Common myeloid progenitor, CD34-positive (primary cell): ENCODE data around the gene MAP2K3.

ENCODE experiments used
- CTCF ChIA-PET: fragments of 350-600 bp; sonication (Branson Sonifier 250); formaldehyde crosslinking; loops from one replicate; lab custom pipeline; 2021; ENCODE audit warnings: antibody characterized with exemption; lab: Charles Lee
- POLR2A ChIA-PET: fragments of 350-600 bp; sonication (Branson Sonifier 250); formaldehyde crosslinking; loops from one replicate; lab custom pipeline; 2021; ENCODE audit warnings: antibody characterized with exemption; lab: Charles Lee
- DNase-seq, 3 donors: peaks; one replicate each; pipeline versions ENCODE4 v3.0.0 to v3.0.0-alpha.2; 2013
- H3K27ac ChIP-seq, 2 experiments: 1 replicate in 1 of 2; 2 replicates in 1 of 2; pipeline ENCODE4 v1.7.0; 2013; ENCODE audit warnings: inconsistent platforms in 2 of 2, low read length in 2 of 2, mild to moderate bottlenecking in 2 of 2, low read depth in 1 of 2, moderate library complexity in 1 of 2; ENCODE audit not compliant: severe bottlenecking in 2 of 2, insufficient read depth in 1 of 2, poor library complexity in 1 of 2
- H3K27me3 ChIP-seq, 5 experiments: replicated peaks in 2 of 5; 1 replicate in 3 of 5; 2 replicates in 2 of 5; pipeline versions ENCODE4 v1.6.1 to v1.7.0; 2013; ENCODE audit warnings: low read length in 4 of 5, mild to moderate bottlenecking in 2 of 5, moderate library complexity in 2 of 5, inconsistent platforms in 1 of 5; ENCODE audit not compliant: insufficient read depth in 5 of 5, control insufficient read depth in 4 of 5
- H3K36me3 ChIP-seq, 4 experiments: 1 replicate in 2 of 4; 2 replicates in 2 of 4; pipeline versions ENCODE4 v1.6.1 to v1.7.0; 2013; ENCODE audit warnings: low read length in 3 of 4, control low read depth in 1 of 4, mild to moderate bottlenecking in 1 of 4; ENCODE audit not compliant: control insufficient read depth in 4 of 4, insufficient read depth in 4 of 4
- H3K4me1 ChIP-seq, 4 experiments: 1 replicate in 3 of 4; 2 replicates in 1 of 4; pipeline versions ENCODE4 v1.6.1 to v1.7.1; 2013; ENCODE audit warnings: low read length in 3 of 4, mild to moderate bottlenecking in 3 of 4, control low read depth in 1 of 4, inconsistent platforms in 1 of 4, moderate library complexity in 1 of 4; ENCODE audit not compliant: control insufficient read depth in 4 of 4, insufficient read depth in 4 of 4; ENCODE audit errors: control extremely low read depth in 1 of 4
- H3K4me3 ChIP-seq, 7 experiments: 1 replicate in 4 of 7; 2 replicates in 3 of 7; pipeline versions ENCODE4 v1.5.1 to v1.7.0; 2013; ENCODE audit warnings: mild to moderate bottlenecking in 7 of 7, low read length in 6 of 7, moderate library complexity in 6 of 7, inconsistent platforms in 2 of 7, low read depth in 2 of 7, control low read depth in 1 of 7; ENCODE audit not compliant: insufficient read depth in 4 of 7, control insufficient read depth in 1 of 7; ENCODE audit errors: extremely low read depth in 1 of 7
- H3K9me3 ChIP-seq, 5 experiments: 1 replicate in 4 of 5; 2 replicates in 1 of 5; pipeline versions ENCODE4 v1.6.1 to v1.7.1; 2013; ENCODE audit warnings: low read length in 4 of 5, mild to moderate bottlenecking in 2 of 5, inconsistent platforms in 1 of 5, low read depth in 1 of 5, moderate library complexity in 1 of 5; ENCODE audit not compliant: control insufficient read depth in 4 of 5, insufficient read depth in 2 of 5; ENCODE audit errors: control extremely low read depth in 1 of 5
- WGBS: methylation state at CpG from one replicate; pipeline ENCODE4 v1.1.5; 2013; ENCODE audit not compliant: insufficient coverage; 5-methylcytosine and 5-hydroxymethylcytosine counted together

The MAP2K3 gene

DNA sequence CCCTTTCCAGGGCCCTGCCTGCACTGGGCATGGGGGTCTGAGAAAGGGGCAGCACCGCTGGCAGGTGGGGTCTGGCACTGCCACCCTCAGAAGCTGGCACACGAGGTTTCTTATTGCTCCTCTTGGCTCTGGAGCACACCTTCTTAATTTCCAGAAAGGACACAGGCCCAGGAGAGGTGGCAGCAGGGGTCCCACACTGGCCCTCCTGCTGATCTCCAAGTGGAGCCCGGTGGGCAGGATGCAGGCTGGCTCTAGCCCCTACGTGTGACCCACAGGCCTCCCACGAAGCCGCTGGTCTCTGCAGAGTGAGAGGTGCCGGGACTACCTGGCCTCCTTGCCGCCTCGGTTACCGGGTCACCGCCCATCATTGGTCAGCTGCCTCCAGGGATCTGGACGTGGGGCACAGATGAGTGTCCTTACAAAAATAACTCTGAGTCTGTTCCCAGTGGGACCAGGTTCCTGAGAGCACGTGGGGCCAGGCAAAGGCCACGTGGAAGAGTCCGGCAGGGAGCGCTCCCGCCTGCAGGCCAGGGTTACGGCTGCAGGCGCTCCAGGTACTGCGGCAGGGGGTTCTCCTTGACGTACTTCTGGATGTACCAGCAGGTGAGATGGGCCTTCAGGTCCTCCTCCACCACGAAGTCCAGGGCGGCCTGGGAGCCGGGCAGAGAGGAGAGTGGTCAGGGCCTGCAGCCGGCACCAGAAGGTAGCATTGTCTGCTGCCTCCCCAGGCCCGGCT lies 41.6 kb upstream of the MAP2K3 start:
- DNase-seq, result no peak
- peaks cover 0 to 7% (median 2%) of the 10 kb centered on the region in 4 experiments for H3K4me1 ChIP-seq
- H3K9me3 ChIP-seq, result no peaks in the 10 kb centered on the region
- 98% methylated on average over 25 of the region's 26 CpGs for WGBS
- H3K36me3 ChIP-seq, result peaks cover 0 to 6% (median 2%) of the 10 kb centered on the region in 4 experiments
- H3K27me3 ChIP-seq, result no peaks in the 10 kb centered on the region
- H3K4me3 ChIP-seq, result no peak overlapping the region
- ChIA-PET CTCF (no interaction called here), POLR2A (interaction anchor here (0.5 kb wide), 1 partner anchor 21 kb away, joined by 4 read pairs; no protein-coding TSS in a partner anchor)
- no peak overlapping the region for H3K27ac ChIP-seq

DNA sequence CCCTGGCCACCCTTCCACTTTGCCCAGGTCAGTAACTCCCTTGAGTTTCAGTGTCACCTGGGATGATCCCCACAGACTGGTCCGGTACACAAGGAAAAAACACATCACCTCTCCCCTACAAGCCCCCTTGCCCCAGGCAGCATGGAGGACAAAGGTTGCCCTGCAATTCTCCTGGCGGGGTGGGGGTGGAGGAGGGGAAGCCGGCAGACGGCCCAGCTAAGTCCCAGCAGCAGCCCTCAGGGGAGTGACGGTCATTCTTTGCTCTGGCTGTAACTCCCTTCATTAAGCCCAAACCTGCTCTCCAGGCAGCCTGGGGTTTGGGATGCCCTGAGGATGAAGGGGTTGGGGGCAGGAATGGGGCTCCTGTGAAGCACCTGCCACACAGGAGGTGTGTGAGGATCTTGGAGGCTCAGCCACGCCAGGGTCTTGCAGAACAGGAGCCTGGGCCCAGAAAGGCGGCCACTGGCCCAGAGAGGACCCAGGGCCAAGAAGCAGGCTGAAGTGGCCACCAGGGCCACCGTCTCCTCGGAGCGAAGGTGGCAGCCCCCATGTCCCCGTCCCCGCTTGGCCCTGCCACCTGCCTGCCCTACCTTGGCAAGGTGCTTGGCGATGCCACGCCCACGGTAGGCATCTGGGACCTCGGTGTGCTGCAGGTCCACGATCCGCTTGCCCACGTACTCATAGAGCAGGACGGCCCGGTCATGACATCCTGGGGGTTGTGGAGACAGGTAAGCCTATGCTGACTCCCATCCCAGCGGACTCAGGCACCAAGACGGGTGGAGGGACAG lies 40.8 kb upstream of the MAP2K3 start:
- Histone ChIP-seq H3K36me3 (peaks cover 0 to 6% (median 2%) of the 10 kb centered on the region in 4 experiments), H3K9me3 (no peaks in the 10 kb centered on the region), H3K4me1 (peaks cover 0 to 7% (median 2%) of the 10 kb centered on the region in 4 experiments), H3K27me3 (no peaks in the 10 kb centered on the region), H3K4me3 (no peak overlapping the region), H3K27ac (no peak overlapping the region)
- CTCF ChIA-PET, result no interaction called here
- POLR2A ChIA-PET, result no interaction called here
- WGBS, result 90% methylated on average over 21 of the region's 23 CpGs
- DNase-seq, result no peak

DNA sequence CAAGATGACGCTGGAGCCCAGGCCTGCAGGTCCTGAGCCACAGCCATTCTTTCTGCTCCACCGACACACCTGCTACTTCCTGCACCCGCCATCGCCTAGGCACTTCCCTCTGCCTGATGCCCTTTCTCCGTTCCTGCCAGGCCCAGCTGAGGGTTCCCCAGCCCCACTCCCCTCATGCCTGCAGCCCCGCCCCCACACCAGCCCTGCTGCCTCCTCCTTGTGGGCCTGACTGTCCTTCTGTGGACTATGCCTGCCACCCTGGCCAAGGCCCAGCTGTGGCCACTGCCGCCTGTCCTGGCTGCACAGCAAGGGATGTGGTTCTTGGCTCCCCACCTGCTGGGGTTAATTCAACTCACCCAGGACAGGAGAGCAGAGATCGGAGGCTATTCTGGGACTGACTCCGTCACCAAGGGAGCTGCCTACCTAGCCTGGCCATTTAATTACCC lies 38.8 kb upstream of the MAP2K3 start:
- 50% methylated on average over 8 of the region's 9 CpGs for WGBS
- Histone ChIP-seq H3K36me3 (peaks cover 0 to 6% (median 2%) of the 10 kb centered on the region in 4 experiments), H3K4me1 (peaks cover 0 to 7% (median 2%) of the 10 kb centered on the region in 4 experiments), H3K27ac (no peak overlapping the region), H3K9me3 (no peaks in the 10 kb centered on the region), H3K4me3 (no peak overlapping the region), H3K27me3 (no peaks in the 10 kb centered on the region)
- CTCF ChIA-PET, result no interaction called here
- peak in 1 of 3 donors; percentile 33 for DNase-seq
- POLR2A ChIA-PET, result no interaction called here

DNA sequence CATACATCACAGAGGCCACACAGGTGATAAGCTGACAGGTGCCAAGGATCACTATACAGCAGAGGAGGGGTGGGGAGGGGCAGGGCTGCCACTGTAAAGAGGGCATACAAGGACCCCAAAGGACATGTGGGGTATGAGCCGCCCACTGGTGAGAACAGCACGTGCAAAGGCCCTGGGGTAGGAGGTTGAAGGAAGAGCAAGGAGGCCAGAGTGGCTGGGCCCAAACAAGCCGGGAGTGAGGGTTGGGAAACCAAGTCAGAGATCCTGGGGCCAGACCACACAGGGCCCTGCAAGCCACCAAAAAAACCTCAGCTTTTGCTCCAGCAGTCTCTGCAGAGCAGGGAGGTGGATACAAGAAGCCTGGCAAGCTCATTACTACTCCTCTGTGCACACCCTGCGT lies 37.8 kb upstream of the MAP2K3 start:
- Histone ChIP-seq H3K4me1 (peaks cover 0 to 7% (median 2%) of the 10 kb centered on the region in 4 experiments), H3K36me3 (peaks cover 0 to 6% (median 2%) of the 10 kb centered on the region in 4 experiments), H3K4me3 (no peak overlapping the region), H3K27me3 (no peaks in the 10 kb centered on the region), H3K9me3 (no peaks in the 10 kb centered on the region), H3K27ac (no peak overlapping the region)
- POLR2A ChIA-PET, result interaction anchor here (0.6 kb wide), 1 partner anchor 8 kb away, joined by 3 read pairs; no protein-coding TSS in a partner anchor
- WGBS, result 92% methylated on average over 4 of the region's 4 CpGs
- no peak for DNase-seq
- CTCF ChIA-PET, result no interaction called here

DNA sequence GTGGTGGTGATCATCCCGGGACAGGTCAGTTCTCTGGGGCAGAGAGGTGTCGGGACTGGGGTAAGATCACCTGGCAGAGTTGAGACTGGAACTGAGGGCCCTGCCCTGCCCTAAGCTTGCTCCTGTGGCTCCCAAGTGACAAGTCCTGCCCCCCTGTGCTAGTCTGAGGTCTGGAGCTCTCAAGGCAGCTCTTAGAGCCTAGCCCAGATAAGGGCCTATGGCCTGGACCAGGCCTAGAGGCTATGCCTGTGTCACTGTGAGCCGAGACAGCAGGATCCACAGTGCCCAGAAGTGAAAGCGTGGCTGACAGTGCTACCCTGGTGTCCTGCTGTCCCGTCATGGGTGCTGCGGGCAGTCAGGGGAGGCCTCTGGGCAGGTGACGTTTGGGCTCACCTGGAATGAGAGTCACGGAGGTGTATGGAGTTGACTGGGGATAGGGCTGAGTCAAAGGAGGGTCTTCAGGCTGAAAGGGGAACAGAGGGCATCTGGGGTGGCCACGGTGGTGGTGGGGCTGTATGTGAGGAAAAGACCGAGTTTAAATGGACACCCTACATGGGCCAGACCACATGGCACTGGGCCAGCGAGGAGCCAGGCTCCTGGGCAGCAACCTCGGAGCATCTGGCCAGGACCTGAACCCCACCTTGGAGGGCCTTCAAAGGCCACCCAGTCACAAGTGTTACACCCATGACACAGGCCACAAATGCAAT lies 36.8 kb upstream of the MAP2K3 start:
- 98% methylated on average over 12 of the region's 12 CpGs for WGBS
- Histone ChIP-seq H3K27ac (no peak overlapping the region), H3K27me3 (no peaks in the 10 kb centered on the region), H3K9me3 (no peaks in the 10 kb centered on the region), H3K36me3 (peaks cover 0 to 4% (median 2%) of the 10 kb centered on the region in 4 experiments), H3K4me3 (no peak overlapping the region), H3K4me1 (peaks cover 0 to 12% (median 8%) of the 10 kb centered on the region in 4 experiments)
- no peak for DNase-seq
- ChIA-PET CTCF (no interaction called here), POLR2A (no interaction called here)

DNA sequence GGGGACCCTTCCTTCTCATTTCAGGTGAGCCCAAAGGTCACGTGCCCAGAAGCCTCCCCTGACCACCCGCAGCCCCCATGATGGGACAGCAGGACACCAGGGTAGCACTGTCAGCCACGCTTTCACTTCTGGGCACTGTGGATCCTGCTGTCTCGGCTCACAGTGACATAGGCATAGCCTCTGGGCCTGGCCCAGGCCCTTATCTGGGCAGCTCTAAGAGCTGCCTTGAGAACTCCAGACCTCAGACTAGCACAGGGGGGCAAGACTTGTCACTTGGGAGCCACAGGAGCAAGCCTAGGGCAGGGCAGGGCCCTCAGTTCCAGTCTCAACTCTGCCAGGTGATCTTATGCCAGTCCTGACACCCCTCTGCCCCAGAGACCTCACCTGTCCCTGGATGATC lies 36.0 kb upstream of the MAP2K3 start:
- Histone ChIP-seq H3K4me3 (no peak overlapping the region), H3K36me3 (no peaks in the 10 kb centered on the region), H3K9me3 (no peaks in the 10 kb centered on the region), H3K27ac (no peak overlapping the region), H3K27me3 (no peaks in the 10 kb centered on the region), H3K4me1 (peaks cover under 1 to 14% (median 9%) of the 10 kb centered on the region in 4 experiments)
- WGBS, result 98% methylated on average over 4 of the region's 4 CpGs
- DNase-seq, result no peak
- ChIA-PET CTCF (interaction anchor here (1.5 to 3.1 kb wide), 2 partner anchors 9 to 32 kb away, joined by 4 to 16 read pairs; no protein-coding TSS in a partner anchor), POLR2A (no interaction called here)
